HCT116 (cell line): Measurements from ENCODE around the gene ZNF451. TPM values are rescaled to one million over a fixed set of nuclear protein-coding genes. Genes with fewer than 3 reads are reported as not detected.

Source experiments
- ATAC-seq: fragments of 200-7000 bp; cut with Tn5 transposase; 2 replicates; pipeline ENCODE4 v1.9.1; 2020; ENCODE audit warnings: mild to moderate bottlenecking, moderate library complexity
- BruUV-seq: library from RNA; stranded (reverse); fragments of 400-500 nt; replicated peaks from 2 replicates; lab custom pipeline; 2021; lab: Mats Ljungman, UMichigan
- CTCF ChIA-PET: fragments of 300-600 bp; sonication (Branson Sonifier 250); formaldehyde crosslinking; loops from one replicate; lab custom pipeline; 2021; ENCODE audit warnings: antibody characterized with exemption; lab: Charles Lee
- POLR2A ChIA-PET: fragments of 300-600, 350-600 bp; sonication (Branson Sonifier 250); formaldehyde crosslinking; loops from one replicate; lab custom pipeline; 2021; ENCODE audit warnings: antibody characterized with exemption; lab: Charles Lee
- RAD21 ChIA-PET, 2 experiments: fragments of 300-600 bp; sonication (Branson Sonifier 250); formaldehyde crosslinking; loops; one replicate each; lab custom pipeline; 2023; ENCODE audit warnings: low total read pairs in 2 of 2; ENCODE audit not compliant: uncharacterized antibody in 2 of 2, unreplicated experiment in 2 of 2, low non-redundant PET in 1 of 2; lab: Charles Lee
- DNase-seq: peaks from one replicate; pipeline ENCODE4 v3.0.0-alpha.2; 2010; ENCODE audit warnings: low read depth, low spot score
- H2AFZ ChIP-seq: fragments of 200-600 bp; shearing (Covaris generic), sonication (generic); 2 replicates; pipeline ENCODE4 v1.6.1; 2017; ENCODE audit warnings: low read depth, mixed run types, mixed read lengths, antibody characterized with exemption, low read length; ENCODE audit not compliant: poor library complexity, severe bottlenecking
- H3K27ac ChIP-seq: 2 replicates; pipeline ENCODE4 v1.5.1; 2012; ENCODE audit warnings: low read depth, low read length
- H3K27me3 ChIP-seq: fragments of 200-600 bp; sonication (generic); 2 replicates; pipeline ENCODE4 v1.6.1; 2016; ENCODE audit warnings: mixed run types, low read length, mixed read lengths; ENCODE audit not compliant: insufficient read depth
- H3K36me3 ChIP-seq, 2 experiments: fragments of 200-500 bp in 1 of 2; fragments of 200-600 bp in 1 of 2; sonication (Bioruptor generic) in 1 of 2; sonication (generic) in 1 of 2; 2 replicates each; pipeline versions ENCODE4 v1.5.1 to v1.6.1; 2014 to 2016; ENCODE audit warnings: low read length in 2 of 2, inconsistent platforms in 1 of 2, mixed read lengths in 1 of 2, mixed run types in 1 of 2; ENCODE audit not compliant: insufficient read depth in 2 of 2, control insufficient read depth in 1 of 2
- H3K4me1 ChIP-seq, 2 experiments: fragments of 200-600 bp in 1 of 2; sonication (generic) in 1 of 2; 2 replicates each; pipeline versions ENCODE4 v1.5.1 to v1.6.1; 2012 to 2017; ENCODE audit warnings: low read length in 2 of 2, inconsistent platforms in 1 of 2, mild to moderate bottlenecking in 1 of 2, mixed read lengths in 1 of 2, mixed run types in 1 of 2, moderate library complexity in 1 of 2; ENCODE audit not compliant: insufficient read depth in 2 of 2, control insufficient read depth in 1 of 2
- H3K4me2 ChIP-seq: fragments of 200-600 bp; sonication (generic); 2 replicates; pipeline ENCODE4 v1.6.1; 2017; ENCODE audit warnings: mixed run types, low read length, mixed read lengths
- H3K4me3 ChIP-seq, 2 experiments: fragments of 200-600 bp in 1 of 2; sonication (generic) in 1 of 2; replicated peaks in 1 of 2; 2 replicates each; pipeline ENCODE4 v1.5.1; 2011 to 2016; ENCODE audit warnings: low read length in 2 of 2, control low read depth in 1 of 2, low read depth in 1 of 2, mild to moderate bottlenecking in 1 of 2, mixed read lengths in 1 of 2, mixed run types in 1 of 2
- H3K79me2 ChIP-seq: fragments of 200-600 bp; sonication (generic); 2 replicates; pipeline ENCODE4 v1.6.1; 2017; ENCODE audit warnings: mild to moderate bottlenecking, mixed run types, low read length, moderate library complexity, mixed read lengths; ENCODE audit not compliant: insufficient read depth
- H3K9ac ChIP-seq: fragments of 200-600 bp; sonication (generic); 2 replicates; pipeline ENCODE4 v1.6.1; 2016; ENCODE audit warnings: low read length, mixed read lengths
- H3K9me2 ChIP-seq: fragments of 200-600 bp; sonication (generic), shearing (Covaris generic); 2 replicates; pipeline ENCODE4 v1.6.1; 2017; ENCODE audit warnings: mixed run types, mild to moderate bottlenecking, moderate library complexity; ENCODE audit not compliant: insufficient read depth
- H3K9me3 ChIP-seq, 2 experiments: fragments of 200-500 bp in 1 of 2; fragments of 200-600 bp in 1 of 2; sonication (Bioruptor generic) in 1 of 2; sonication (generic) in 1 of 2; 2 replicates each; pipeline ENCODE4 v1.6.1; 2014 to 2017; ENCODE audit warnings: low read length in 2 of 2, mixed read lengths in 2 of 2, inconsistent platforms in 1 of 2, low read depth in 1 of 2, mild to moderate bottlenecking in 1 of 2, mixed run types in 1 of 2, moderate library complexity in 1 of 2; ENCODE audit not compliant: control insufficient read depth in 1 of 2, insufficient read depth in 1 of 2
- H4K20me1 ChIP-seq: fragments of 200-600 bp; sonication (generic), shearing (Covaris generic); 2 replicates; pipeline ENCODE4 v1.6.1; 2017; ENCODE audit warnings: mixed run types, mild to moderate bottlenecking, moderate library complexity; ENCODE audit not compliant: insufficient read depth
- CBX3 ChIP-seq: IDR thresholded peaks from 2 replicates; pipeline ENCODE4 v1.6.1; 2012; ENCODE audit warnings: low read depth
- CEBPB ChIP-seq: IDR thresholded peaks from 2 replicates; pipeline ENCODE4 v1.6.1; 2012; ENCODE audit warnings: low read depth
- EZH2phosphoT487 ChIP-seq: fragments of 200-600 bp; IDR thresholded peaks from 2 replicates; pipeline ENCODE4 v1.6.1; 2018; ENCODE audit warnings: antibody characterized with exemption, borderline replicate concordance
- FOSL1 ChIP-seq: IDR thresholded peaks from 2 replicates; pipeline ENCODE4 v1.6.1; 2012; ENCODE audit warnings: low read depth
- JUND ChIP-seq: IDR thresholded peaks from 2 replicates; pipeline ENCODE4 v1.6.1; 2012
- POLR2A ChIP-seq: IDR thresholded peaks from 2 replicates; pipeline ENCODE4 v1.7.0; 2011; ENCODE audit warnings: borderline replicate concordance; ENCODE audit not compliant: insufficient read depth, insufficient read length; ENCODE audit errors: extremely low read depth
- POLR2AphosphoS5 ChIP-seq: IDR thresholded peaks from 2 replicates; pipeline ENCODE4 v1.6.1; 2011; ENCODE audit warnings: mild to moderate bottlenecking, low read depth, low read length, moderate library complexity
- RAD21 ChIP-seq: IDR thresholded peaks from 2 replicates; pipeline ENCODE4 v1.6.1; 2012; ENCODE audit warnings: low read depth, mild to moderate bottlenecking
- SIN3A ChIP-seq: IDR thresholded peaks from 2 replicates; pipeline ENCODE4 v1.6.1; 2012; ENCODE audit warnings: low read depth
- SP1 ChIP-seq: IDR thresholded peaks from 2 replicates; pipeline ENCODE4 v1.6.1; 2012; ENCODE audit warnings: low read depth
- SRF ChIP-seq: IDR thresholded peaks from 2 replicates; pipeline ENCODE4 v1.6.1; 2012; ENCODE audit warnings: low read depth
- YY1 ChIP-seq: IDR thresholded peaks from 2 replicates; pipeline ENCODE4 v1.6.1; 2011; ENCODE audit warnings: low read length, low read depth, moderate library complexity, mild to moderate bottlenecking; ENCODE audit not compliant: insufficient replicate concordance; ENCODE audit errors: extremely low read depth
- ZFX ChIP-seq: fragments of 450-650 bp; IDR thresholded peaks from 2 replicates; pipeline ENCODE4 v1.6.1; 2017
- ZNF274 ChIP-seq: fragments of 200-500 bp; sonication (Bioruptor generic); IDR thresholded peaks from 2 replicates; pipeline ENCODE4 v1.6.1; 2014; ENCODE audit warnings: mild to moderate bottlenecking, low read depth, low read length, inconsistent platforms
- intact Hi-C: fragments of 100-400 bp; cut with micrococcal nuclease; formaldehyde crosslinking; loops from 2 replicates; pipeline ENCODE4 v1.10.0; 2022
- total RNA-seq: library from RNA; stranded (reverse); gene quantifications from one replicate; pipeline ENCODE4 v1.2.1, GENCODE V29; 2021; ENCODE audit not compliant: unreplicated experiment
- TF ChIP-seq, protein P1 (sequence below), 3 experiments: fragments of 200-600 bp in 1 of 3; sonication (generic) in 1 of 3; IDR thresholded peaks in 2 of 3; conservative IDR thresholded peaks in 1 of 3; 2 replicates each; pipeline ENCODE4 v1.5.1; 2012 to 2017; ENCODE audit warnings: low read depth in 2 of 3, low read length in 2 of 3, antibody characterized with exemption in 1 of 3, borderline replicate concordance in 1 of 3, control low read depth in 1 of 3, mild to moderate bottlenecking in 1 of 3, mixed read lengths in 1 of 3, mixed run types in 1 of 3, moderate library complexity in 1 of 3; ENCODE audit not compliant: insufficient read depth in 1 of 3
- TF ChIP-seq, protein P2 (sequence below): IDR thresholded peaks from 2 replicates; pipeline ENCODE4 v1.6.1; 2011; ENCODE audit warnings: mild to moderate bottlenecking, low read length, moderate library complexity; ENCODE audit not compliant: insufficient replicate concordance; ENCODE audit errors: extremely low read depth
- TF ChIP-seq, protein P3 (sequence below): IDR thresholded peaks from 2 replicates; pipeline ENCODE4 v1.6.1; 2012
- TF ChIP-seq, protein P4 (sequence below): IDR thresholded peaks from 2 replicates; pipeline ENCODE4 v1.6.1; 2012; ENCODE audit warnings: low read depth
- TF ChIP-seq, protein P5 (sequence below): IDR thresholded peaks from 2 replicates; pipeline ENCODE4 v1.6.1; 2012

ZNF451 gene
- total RNA-seq, 1 experiment from 2014 or later, result 49.1 TPM

DNA sequence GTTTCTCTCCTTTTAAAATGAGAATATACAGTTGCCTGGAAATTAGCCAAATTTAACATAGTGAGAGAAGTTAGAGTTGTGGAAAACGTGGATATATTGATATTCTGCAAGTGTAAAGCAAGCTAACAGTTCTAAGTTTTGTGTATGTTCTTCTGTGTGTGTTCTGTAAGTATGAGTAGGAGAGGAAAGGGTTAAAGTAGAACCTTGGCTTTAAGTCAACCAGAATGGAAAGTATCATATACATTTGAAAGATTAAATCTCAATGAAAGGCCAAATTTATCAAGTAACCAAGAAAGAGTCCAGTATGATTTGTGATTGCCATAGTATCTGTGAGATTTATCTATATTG, 52.2 kb downstream of the ZNF451 start:
- H3K4me1 ChIP-seq, result no peaks in the 10 kb centered on the region
- intact Hi-C loops, result no loop called here
- H2AFZ ChIP-seq, result no peak overlapping the region
- H4K20me1 ChIP-seq, result no peaks in the 10 kb centered on the region
- ChIA-PET RAD21 (no interaction called here), CTCF (no interaction called here), POLR2A (no interaction called here)
- H3K9ac ChIP-seq, result no peak overlapping the region
- no peak for DNase-seq
- no TSS peak for BruUV-seq
- no peaks in the 10 kb centered on the region for H3K79me2 ChIP-seq
- H3K27ac ChIP-seq, result no peak overlapping the region
- no peaks in the 10 kb centered on the region for H3K27me3 ChIP-seq
- no peak for ATAC-seq
- peaks cover 2 to 4% of the 10 kb centered on the region in 2 experiments; a peak in 2 of 4 replicates for H3K36me3 ChIP-seq
- no peaks in the 10 kb centered on the region for H3K9me2 ChIP-seq
- no peaks in the 10 kb centered on the region for H3K9me3 ChIP-seq
- H3K4me2 ChIP-seq, result no peak overlapping the region
- TF ChIP-seq FOSL1 (no peak), RAD21 (no peak), YY1 (no peak), POLR2A (no peak), ZFX (no peak), CEBPB (no peak), CBX3 (no peak), EZH2phosphoT487 (no peak), SP1 (no peak), SIN3A (no peak), ZNF274 (no peak), JUND (no peak), SRF (no peak), POLR2AphosphoS5 (no peak)
- TF ChIP-seq, protein P1, sequence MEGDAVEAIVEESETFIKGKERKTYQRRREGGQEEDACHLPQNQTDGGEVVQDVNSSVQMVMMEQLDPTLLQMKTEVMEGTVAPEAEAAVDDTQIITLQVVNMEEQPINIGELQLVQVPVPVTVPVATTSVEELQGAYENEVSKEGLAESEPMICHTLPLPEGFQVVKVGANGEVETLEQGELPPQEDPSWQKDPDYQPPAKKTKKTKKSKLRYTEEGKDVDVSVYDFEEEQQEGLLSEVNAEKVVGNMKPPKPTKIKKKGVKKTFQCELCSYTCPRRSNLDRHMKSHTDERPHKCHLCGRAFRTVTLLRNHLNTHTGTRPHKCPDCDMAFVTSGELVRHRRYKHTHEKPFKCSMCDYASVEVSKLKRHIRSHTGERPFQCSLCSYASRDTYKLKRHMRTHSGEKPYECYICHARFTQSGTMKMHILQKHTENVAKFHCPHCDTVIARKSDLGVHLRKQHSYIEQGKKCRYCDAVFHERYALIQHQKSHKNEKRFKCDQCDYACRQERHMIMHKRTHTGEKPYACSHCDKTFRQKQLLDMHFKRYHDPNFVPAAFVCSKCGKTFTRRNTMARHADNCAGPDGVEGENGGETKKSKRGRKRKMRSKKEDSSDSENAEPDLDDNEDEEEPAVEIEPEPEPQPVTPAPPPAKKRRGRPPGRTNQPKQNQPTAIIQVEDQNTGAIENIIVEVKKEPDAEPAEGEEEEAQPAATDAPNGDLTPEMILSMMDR (IDR thresholded peaks at IDR 0.05 in 2 of 3, conservative IDR thresholded peaks at IDR 0.05 in 1 of 3; ENCODE audit: borderline replicate concordance in 1 of 3, insufficient read depth in 1 of 3, low read depth in 2 of 3, low read length in 2 of 3), result no peak
- TF ChIP-seq, protein P2, sequence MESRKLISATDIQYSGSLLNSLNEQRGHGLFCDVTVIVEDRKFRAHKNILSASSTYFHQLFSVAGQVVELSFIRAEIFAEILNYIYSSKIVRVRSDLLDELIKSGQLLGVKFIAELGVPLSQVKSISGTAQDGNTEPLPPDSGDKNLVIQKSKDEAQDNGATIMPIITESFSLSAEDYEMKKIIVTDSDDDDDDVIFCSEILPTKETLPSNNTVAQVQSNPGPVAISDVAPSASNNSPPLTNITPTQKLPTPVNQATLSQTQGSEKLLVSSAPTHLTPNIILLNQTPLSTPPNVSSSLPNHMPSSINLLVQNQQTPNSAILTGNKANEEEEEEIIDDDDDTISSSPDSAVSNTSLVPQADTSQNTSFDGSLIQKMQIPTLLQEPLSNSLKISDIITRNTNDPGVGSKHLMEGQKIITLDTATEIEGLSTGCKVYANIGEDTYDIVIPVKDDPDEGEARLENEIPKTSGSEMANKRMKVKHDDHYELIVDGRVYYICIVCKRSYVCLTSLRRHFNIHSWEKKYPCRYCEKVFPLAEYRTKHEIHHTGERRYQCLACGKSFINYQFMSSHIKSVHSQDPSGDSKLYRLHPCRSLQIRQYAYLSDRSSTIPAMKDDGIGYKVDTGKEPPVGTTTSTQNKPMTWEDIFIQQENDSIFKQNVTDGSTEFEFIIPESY, result no peak
- TF ChIP-seq, protein P3, sequence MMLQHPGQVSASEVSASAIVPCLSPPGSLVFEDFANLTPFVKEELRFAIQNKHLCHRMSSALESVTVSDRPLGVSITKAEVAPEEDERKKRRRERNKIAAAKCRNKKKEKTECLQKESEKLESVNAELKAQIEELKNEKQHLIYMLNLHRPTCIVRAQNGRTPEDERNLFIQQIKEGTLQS, result no peak
- TF ChIP-seq, protein P4, sequence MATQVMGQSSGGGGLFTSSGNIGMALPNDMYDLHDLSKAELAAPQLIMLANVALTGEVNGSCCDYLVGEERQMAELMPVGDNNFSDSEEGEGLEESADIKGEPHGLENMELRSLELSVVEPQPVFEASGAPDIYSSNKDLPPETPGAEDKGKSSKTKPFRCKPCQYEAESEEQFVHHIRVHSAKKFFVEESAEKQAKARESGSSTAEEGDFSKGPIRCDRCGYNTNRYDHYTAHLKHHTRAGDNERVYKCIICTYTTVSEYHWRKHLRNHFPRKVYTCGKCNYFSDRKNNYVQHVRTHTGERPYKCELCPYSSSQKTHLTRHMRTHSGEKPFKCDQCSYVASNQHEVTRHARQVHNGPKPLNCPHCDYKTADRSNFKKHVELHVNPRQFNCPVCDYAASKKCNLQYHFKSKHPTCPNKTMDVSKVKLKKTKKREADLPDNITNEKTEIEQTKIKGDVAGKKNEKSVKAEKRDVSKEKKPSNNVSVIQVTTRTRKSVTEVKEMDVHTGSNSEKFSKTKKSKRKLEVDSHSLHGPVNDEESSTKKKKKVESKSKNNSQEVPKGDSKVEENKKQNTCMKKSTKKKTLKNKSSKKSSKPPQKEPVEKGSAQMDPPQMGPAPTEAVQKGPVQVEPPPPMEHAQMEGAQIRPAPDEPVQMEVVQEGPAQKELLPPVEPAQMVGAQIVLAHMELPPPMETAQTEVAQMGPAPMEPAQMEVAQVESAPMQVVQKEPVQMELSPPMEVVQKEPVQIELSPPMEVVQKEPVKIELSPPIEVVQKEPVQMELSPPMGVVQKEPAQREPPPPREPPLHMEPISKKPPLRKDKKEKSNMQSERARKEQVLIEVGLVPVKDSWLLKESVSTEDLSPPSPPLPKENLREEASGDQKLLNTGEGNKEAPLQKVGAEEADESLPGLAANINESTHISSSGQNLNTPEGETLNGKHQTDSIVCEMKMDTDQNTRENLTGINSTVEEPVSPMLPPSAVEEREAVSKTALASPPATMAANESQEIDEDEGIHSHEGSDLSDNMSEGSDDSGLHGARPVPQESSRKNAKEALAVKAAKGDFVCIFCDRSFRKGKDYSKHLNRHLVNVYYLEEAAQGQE, result no peak
- TF ChIP-seq, protein P5, sequence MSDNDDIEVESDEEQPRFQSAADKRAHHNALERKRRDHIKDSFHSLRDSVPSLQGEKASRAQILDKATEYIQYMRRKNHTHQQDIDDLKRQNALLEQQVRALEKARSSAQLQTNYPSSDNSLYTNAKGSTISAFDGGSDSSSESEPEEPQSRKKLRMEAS, result no peak
- TF ChIP-seq, all 23 proteins: peak for 0
- H3K4me3 ChIP-seq, result no peak overlapping the region
